Tibial nerve (tissue), 4 donors: ENCODE measurements around the gene CD180. TPM values are rescaled to one million over a fixed set of nuclear protein-coding genes. Genes with fewer than 3 reads are reported as not detected.

Experiments used
- DNase-seq, 2 donors: peaks; one replicate each; pipeline ENCODE4 v3.0.0-alpha.2; 2019; ENCODE audit warnings: low spot score in 2 of 2
- H3K27ac ChIP-seq, 4 donors: fragments of 200-600 bp; sonication (generic) in 3 of 4; one replicate each; pipeline ENCODE4 v1.5.1; 2017 to 2019; ENCODE audit warnings: mild to moderate bottlenecking in 1 of 4
- H3K27me3 ChIP-seq, 2 donors: fragments of 200-600 bp; sonication (generic) in 1 of 2; one replicate each; pipeline versions ENCODE4 v1.5.1 to v1.6.0; 2017 to 2019
- H3K36me3 ChIP-seq, 3 donors: fragments of 200-600 bp; sonication (generic); one replicate each; pipeline ENCODE4 v1.5.1; 2018 to 2019
- H3K4me1 ChIP-seq, 4 donors: fragments of 200-600 bp; sonication (generic) in 3 of 4; one replicate each; pipeline ENCODE4 v1.5.1; 2017 to 2019
- H3K4me3 ChIP-seq, 4 donors: fragments of 200-600 bp; sonication (generic) in 3 of 4; one replicate each; pipeline ENCODE4 v1.5.1; 2017 to 2019; ENCODE audit warnings: mild to moderate bottlenecking in 1 of 4, moderate library complexity in 1 of 4
- H3K9me3 ChIP-seq, 4 donors: fragments of 200-600 bp; sonication (generic) in 3 of 4; one replicate each; pipeline ENCODE4 v1.5.1; 2017 to 2019
- EP300 ChIP-seq, 2 donors: sonication (generic); formaldehyde crosslinking; IDR thresholded peaks; one replicate each; pipeline ENCODE4 v1.6.1; 2017; ENCODE audit warnings: antibody characterized with exemption in 2 of 2, mild to moderate bottlenecking in 1 of 2
- POLR2A ChIP-seq, 2 donors: fragments of 450-650 bp; IDR thresholded peaks; one replicate each; pipeline ENCODE4 v1.6.1; 2017; ENCODE audit warnings: antibody characterized with exemption in 2 of 2, mild to moderate bottlenecking in 2 of 2, moderate library complexity in 2 of 2
- WGBS, 2 donors: methylation state at CpG; one replicate each; pipeline ENCODE4 v1.1.5; 2018; 5-methylcytosine and 5-hydroxymethylcytosine counted together
- total RNA-seq, 4 donors: library from RNA; depleted of rRNA; stranded (reverse); fragments of >200 nt; gene quantifications; one replicate each; pipeline ENCODE4 v1.1.0, GENCODE V29; 2016
- TF ChIP-seq, protein P1 (sequence below), 5 experiments: fragments of 200-600 bp in 3 of 5; fragments of 450-650 bp in 2 of 5; sonication (generic) in 3 of 5; IDR thresholded peaks; one replicate each; pipeline ENCODE4 v1.5.1; 2016 to 2019; ENCODE audit warnings: antibody characterized with exemption in 5 of 5, mild to moderate bottlenecking in 3 of 5, moderate library complexity in 2 of 5

CD180 gene
- total RNA-seq, 4 donors from 2014 or later: 0.21 to 2.7 (median 0.52) TPM

DNA sequence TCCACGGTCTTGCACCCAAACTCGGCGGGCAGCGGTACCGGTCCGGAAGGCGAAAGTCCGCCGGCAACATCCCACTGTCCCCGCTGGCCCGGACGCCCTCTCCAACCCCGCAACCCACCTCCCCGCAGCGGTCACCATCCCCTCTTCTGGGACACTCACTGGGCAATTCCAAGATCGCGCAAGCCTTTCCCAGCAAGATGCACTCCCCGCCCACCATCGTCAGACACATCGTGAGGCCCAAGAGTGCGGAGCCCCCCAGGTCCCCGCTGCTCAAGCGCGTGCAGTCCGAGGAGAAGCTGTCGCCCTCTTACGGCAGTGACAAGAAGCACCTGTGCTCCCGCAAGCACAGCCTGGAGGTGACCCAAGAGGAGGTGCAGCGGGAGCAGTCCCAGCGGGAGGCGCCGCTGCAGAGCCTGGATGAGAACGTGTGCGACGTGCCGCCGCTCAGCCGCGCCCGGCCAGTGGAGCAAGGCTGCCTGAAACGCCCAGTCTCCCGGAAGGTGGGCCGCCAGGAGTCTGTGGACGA lies 33.3 kb downstream of the CD180 start:
- 95 to 98% methylated on average over 43 to 44 of the region's 44 CpGs for WGBS, 2 donors
- H3K27me3 ChIP-seq: no peaks in the 10 kb centered on the region
- no peaks in the 10 kb centered on the region for H3K9me3 ChIP-seq
- no peak for DNase-seq
- H3K36me3 ChIP-seq: peaks cover 0 to 27% (median 0%) of the 10 kb centered on the region in 3 donors
- peaks cover 0 to 15% (median 2%) of the 10 kb centered on the region in 4 donors for H3K4me1 ChIP-seq
- TF ChIP-seq POLR2A (IDR thresholded peaks at IDR 0.05) (no peak), EP300 (IDR thresholded peaks at IDR 0.05) (no peak)
- TF ChIP-seq, protein P1, sequence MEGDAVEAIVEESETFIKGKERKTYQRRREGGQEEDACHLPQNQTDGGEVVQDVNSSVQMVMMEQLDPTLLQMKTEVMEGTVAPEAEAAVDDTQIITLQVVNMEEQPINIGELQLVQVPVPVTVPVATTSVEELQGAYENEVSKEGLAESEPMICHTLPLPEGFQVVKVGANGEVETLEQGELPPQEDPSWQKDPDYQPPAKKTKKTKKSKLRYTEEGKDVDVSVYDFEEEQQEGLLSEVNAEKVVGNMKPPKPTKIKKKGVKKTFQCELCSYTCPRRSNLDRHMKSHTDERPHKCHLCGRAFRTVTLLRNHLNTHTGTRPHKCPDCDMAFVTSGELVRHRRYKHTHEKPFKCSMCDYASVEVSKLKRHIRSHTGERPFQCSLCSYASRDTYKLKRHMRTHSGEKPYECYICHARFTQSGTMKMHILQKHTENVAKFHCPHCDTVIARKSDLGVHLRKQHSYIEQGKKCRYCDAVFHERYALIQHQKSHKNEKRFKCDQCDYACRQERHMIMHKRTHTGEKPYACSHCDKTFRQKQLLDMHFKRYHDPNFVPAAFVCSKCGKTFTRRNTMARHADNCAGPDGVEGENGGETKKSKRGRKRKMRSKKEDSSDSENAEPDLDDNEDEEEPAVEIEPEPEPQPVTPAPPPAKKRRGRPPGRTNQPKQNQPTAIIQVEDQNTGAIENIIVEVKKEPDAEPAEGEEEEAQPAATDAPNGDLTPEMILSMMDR (IDR thresholded peaks at IDR 0.05): no peak
- no peak overlapping the region for H3K4me3 ChIP-seq
- H3K27ac ChIP-seq: no peak overlapping the region

DNA sequence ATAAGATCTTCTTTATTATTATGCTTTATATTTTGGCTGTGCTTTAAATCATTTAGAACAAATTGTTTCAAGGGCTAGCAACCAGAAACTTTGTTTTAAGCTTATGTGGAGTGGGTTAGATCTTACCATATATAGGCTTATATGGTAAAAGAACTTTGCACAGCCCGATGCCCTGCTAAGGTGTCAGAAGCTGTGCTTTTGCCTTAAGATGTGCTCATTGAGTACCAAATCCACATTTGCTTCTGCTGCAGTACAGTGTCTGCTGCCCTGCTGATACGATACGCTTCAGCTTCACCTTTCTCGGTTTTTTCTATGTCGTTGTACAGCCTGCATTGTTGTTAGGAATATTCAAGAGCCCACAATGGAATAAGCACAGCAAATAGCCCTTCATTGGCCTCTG lies 34.8 kb downstream of the CD180 start:
- H3K9me3 ChIP-seq: no peaks in the 10 kb centered on the region
- peaks cover 0 to 13% (median 2%) of the 10 kb centered on the region in 4 donors for H3K4me1 ChIP-seq
- no peaks in the 10 kb centered on the region for H3K27me3 ChIP-seq
- no peak overlapping the region for H3K27ac ChIP-seq
- WGBS, 2 donors: 94 to 95% methylated on average over 5 of the region's 5 CpGs
- peaks cover 0 to 27% (median 0%) of the 10 kb centered on the region in 3 donors for H3K36me3 ChIP-seq
- H3K4me3 ChIP-seq: no peak overlapping the region
- DNase-seq: no peak
- TF ChIP-seq, protein P1 (IDR thresholded peaks at IDR 0.05): no peak
- TF ChIP-seq EP300 (IDR thresholded peaks at IDR 0.05) (no peak), POLR2A (IDR thresholded peaks at IDR 0.05) (no peak)

DNA sequence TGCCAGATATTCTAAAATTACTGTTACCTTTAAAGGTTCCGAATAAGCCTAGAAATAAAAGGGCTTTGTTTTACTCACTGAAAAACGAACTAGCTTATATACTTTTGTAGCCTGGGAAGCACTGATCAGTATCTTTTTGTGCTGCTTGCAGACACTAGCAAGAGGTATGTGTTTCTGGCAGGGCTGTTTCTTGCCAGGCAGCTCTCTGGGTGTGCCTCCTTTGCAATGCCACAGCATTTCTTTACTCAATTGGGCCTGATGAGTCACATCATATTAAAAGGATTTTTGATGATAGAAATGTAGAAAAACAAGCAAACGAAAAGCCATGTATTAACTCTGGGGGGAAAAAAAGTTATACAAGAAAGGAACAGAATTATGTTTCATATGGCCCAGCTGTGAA lies 35.6 kb downstream of the CD180 start:
- TF ChIP-seq POLR2A (IDR thresholded peaks at IDR 0.05) (no peak), EP300 (IDR thresholded peaks at IDR 0.05) (no peak)
- TF ChIP-seq, protein P1 (IDR thresholded peaks at IDR 0.05): no peak
- DNase-seq: no peak
- Histone ChIP-seq H3K4me3 (no peak overlapping the region), H3K27me3 (no peaks in the 10 kb centered on the region), H3K36me3 (peaks cover 0 to 27% (median 0%) of the 10 kb centered on the region in 3 donors), H3K27ac (no peak overlapping the region), H3K4me1 (peaks cover 0 to 6% (median 0%) of the 10 kb centered on the region in 4 donors), H3K9me3 (no peaks in the 10 kb centered on the region)
- 60 to 61% methylated on average over 3 of the region's 3 CpGs for WGBS, 2 donors

DNA sequence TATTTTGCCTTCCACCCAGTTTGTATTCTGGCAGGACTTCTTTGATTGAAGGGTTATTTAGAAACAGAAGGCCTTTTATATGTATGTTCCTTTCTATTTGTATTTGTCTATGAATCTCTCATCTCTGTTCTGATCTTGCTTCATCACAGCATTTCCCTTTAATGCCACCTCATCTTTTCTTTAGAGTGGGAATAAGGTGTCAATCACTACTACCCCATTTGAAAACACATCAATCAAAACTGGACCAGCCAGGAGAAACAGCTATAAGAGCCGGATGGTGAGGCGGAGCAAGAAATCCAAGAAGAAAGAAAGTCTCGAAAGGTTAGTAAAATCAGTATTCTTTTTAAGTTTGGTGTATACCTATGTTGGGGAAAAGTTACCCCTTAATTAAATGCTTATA lies 36.3 kb downstream of the CD180 start:
- H3K4me3 ChIP-seq: no peak overlapping the region
- DNase-seq: no peak
- no peak overlapping the region for H3K27ac ChIP-seq
- H3K27me3 ChIP-seq: no peaks in the 10 kb centered on the region
- WGBS, 2 donors: 94 to 95% methylated on average over 3 of the region's 3 CpGs
- H3K4me1 ChIP-seq: no peaks in the 10 kb centered on the region
- TF ChIP-seq POLR2A (IDR thresholded peaks at IDR 0.05) (no peak), EP300 (IDR thresholded peaks at IDR 0.05) (no peak)
- TF ChIP-seq, protein P1 (IDR thresholded peaks at IDR 0.05): no peak
- peaks cover 0 to 29% (median 0%) of the 10 kb centered on the region in 3 donors for H3K36me3 ChIP-seq
- H3K9me3 ChIP-seq: no peaks in the 10 kb centered on the region

DNA sequence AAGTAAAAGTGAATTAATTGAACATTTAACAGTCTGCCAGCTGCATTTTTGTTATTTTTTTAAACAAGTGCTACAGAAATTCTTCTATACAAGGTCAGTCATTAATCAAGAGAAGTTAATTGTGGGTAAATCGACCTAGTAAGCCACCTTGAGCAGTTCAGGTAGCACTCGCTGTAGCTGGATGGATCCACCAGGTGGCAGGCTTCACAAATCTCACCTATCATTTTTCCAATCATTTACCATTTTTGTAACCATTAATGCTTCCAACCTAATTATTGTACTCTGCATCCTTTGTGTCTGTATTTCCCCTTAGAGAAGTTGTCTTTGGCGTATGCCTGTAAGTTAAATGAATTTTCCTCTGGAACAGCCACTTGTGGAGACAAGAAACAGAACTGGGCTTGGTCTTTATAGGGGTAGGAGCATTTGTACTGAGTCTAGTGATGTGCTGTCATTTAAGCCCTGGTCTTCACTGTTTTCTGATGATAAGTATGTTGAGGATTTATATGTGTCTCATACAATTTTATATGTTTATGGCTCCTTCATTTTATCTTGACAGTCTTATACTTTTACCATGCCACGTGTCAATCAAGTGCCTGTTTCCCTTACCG lies 39.5 kb downstream of the CD180 start:
- H3K27ac ChIP-seq: no peak overlapping the region

More for the DNA sequence above, 39.5 kb downstream of the CD180 start:
- H3K4me3 ChIP-seq: no peak overlapping the region
- peaks cover 0 to 21% (median 0%) of the 10 kb centered on the region in 3 donors for H3K36me3 ChIP-seq
- H3K4me1 ChIP-seq: no peaks in the 10 kb centered on the region
- no peaks in the 10 kb centered on the region for H3K9me3 ChIP-seq
- peak in 1 of 2 donors; percentile 28 for DNase-seq
- 59 to 61% methylated on average over 5 of the region's 5 CpGs for WGBS, 2 donors
- no peaks in the 10 kb centered on the region for H3K27me3 ChIP-seq
- TF ChIP-seq, protein P1 (IDR thresholded peaks at IDR 0.05): peak; percentile 66 to 77 (median 75)
- TF ChIP-seq EP300 (IDR thresholded peaks at IDR 0.05): no peak
